ENCODE results near the gene SMIM32. TPM values are rescaled to one million over a fixed set of nuclear protein-coding genes. Genes with fewer than 3 reads are reported as not detected.

The SMIM32 gene
- total and polyA plus RNA-seq, 2 of the 4 experiments (the other 2 are of a cell fraction): not detected

- no TSS peak for BruUV-seq (replicated peaks)
- Histone ChIP-seq H3K9me3 (ENCODE audit: control insufficient read depth, insufficient read depth, low read length) (no peaks in the 10 kb centered on the region), H3K9me1 (ENCODE audit: insufficient read depth, low read length) (peaks cover 4% of the 10 kb centered on the region), H2AK5ac (ENCODE audit: low read depth, low read length) (no peak overlapping the region), H2BK5ac (ENCODE audit: low read depth, low read length, poor library complexity, severe bottlenecking) (no peak overlapping the region), H3K9ac (ENCODE audit: low read depth, low read length) (no peak overlapping the region), H4K8ac (ENCODE audit: low read depth in 2 of 2, low read length in 2 of 2) (no peak overlapping the region), H2BK20ac (ENCODE audit: low read depth, low read length) (no peak overlapping the region), H3K4me2 (ENCODE audit: low read depth, low read length) (no peak overlapping the region), H2AK9ac (replicated peaks; ENCODE audit: low read depth, low read length, poor library complexity) (no peak overlapping the region), H3K18ac (ENCODE audit: low read depth, low read length) (no peak overlapping the region), H3K27ac (ENCODE audit: insufficient read depth, low read length) (no peak overlapping the region), H3K14ac (replicated peaks; ENCODE audit: low read depth, low read length) (no peak overlapping the region), H4K20me1 (ENCODE audit: insufficient read depth, low read length) (peaks cover 51% of the 10 kb centered on the region), H3K23ac (ENCODE audit: low read depth, low read length) (no peak overlapping the region), H3K36me3 (ENCODE audit: control insufficient read depth, insufficient read depth, low read length) (peaks cover 5% of the 10 kb centered on the region), H3K56ac (ENCODE audit: extremely low read depth, insufficient read depth, low read length) (no peak overlapping the region), H2BK120ac (ENCODE audit: low read depth, low read length) (no peak overlapping the region), H3K4ac (ENCODE audit: low read depth, low read length) (no peak overlapping the region), H4K5ac (ENCODE audit: low read depth, low read length) (no peak overlapping the region), H2BK15ac (ENCODE audit: low read depth, low read length) (no peak overlapping the region), H2AFZ (replicated peaks; ENCODE audit: low read length, poor library complexity) (no peak overlapping the region), H3K4me3 (ENCODE audit: insufficient read depth, low read depth, low read length) (no peak overlapping the region), H3K27me3 (ENCODE audit: control insufficient read depth, insufficient read depth, low read length) (no peaks in the 10 kb centered on the region), H3K79me1 (ENCODE audit: low read depth in 1 of 2, low read length in 2 of 2) (peaks cover 11 to 53% of the 10 kb centered on the region in 2 experiments), H3K4me1 (ENCODE audit: control insufficient read depth, insufficient read depth, low read length) (peaks cover 9% of the 10 kb centered on the region), H4K91ac (ENCODE audit: insufficient read depth, low read depth, low read length) (no peak overlapping the region)
- in situ Hi-C loops (cut with MboI; ENCODE audit: low sequenced_read_pairs): no loop called here
- dilution Hi-C loops (cut with HindIII; ENCODE audit: low sequenced_read_pairs, unreplicated experiment): no loop called here
- POLR2A ChIA-PET (ENCODE audit: unreplicated experiment): no interaction called here
- intact Hi-C loops (cut with micrococcal nuclease): loop anchor here (1.0 kb wide), 1 partner anchor 9 kb away; no protein-coding TSS in a partner anchor
- CTCF ChIA-PET: no interaction called here
- TF ChIP-seq USF2 (IDR thresholded peaks at IDR 0.05; ENCODE audit: low read depth, low read length): no peak
- DNase-seq (no peak), ATAC-seq (ENCODE audit: low read depth) (no peak)
Measured at GRCh38 chr5:136147632-136148031, 45.3 kb downstream of the SMIM32 start.

All from IMR-90 (cell line).